GM21390 (cell line): ENCODE measurements around the gene PTBP2.

Source experiments
- ATAC-seq: cut with Tn5 transposase; IDR thresholded peaks from one replicate; pipeline ENCODE4 v1.9.1; 2021; ENCODE audit not compliant: unreplicated experiment

The PTBP2 gene

GRCh38 chr1:96820107-96820506 is 98.5 kb downstream of the PTBP2 start:
- no peak for ATAC-seq

- no peak for ATAC-seq
Observed at GRCh38 chr1:96820671-96821070, 99.1 kb downstream of the PTBP2 start.

- no peak for ATAC-seq
Observed at GRCh38 chr1:96825231-96825630, 103.6 kb downstream of the PTBP2 start.

- no peak for ATAC-seq
Observed at GRCh38 chr1:96825950-96826576, 104.5 kb downstream of the PTBP2 start.

GRCh38 chr1:96833376-96833775 is 111.8 kb downstream of the PTBP2 start:
- ATAC-seq = no peak

GRCh38 chr1:96834986-96835385 is 113.4 kb downstream of the PTBP2 start:
- no peak for ATAC-seq

GRCh38 chr1:96837057-96837780 is 115.6 kb downstream of the PTBP2 start:
- ATAC-seq = no peak

GRCh38 chr1:96837781-96838216 is 116.2 kb downstream of the PTBP2 start:
- ATAC-seq = no peak

- ATAC-seq = no peak
Observed at GRCh38 chr1:96840396-96840795, 118.8 kb downstream of the PTBP2 start.

GRCh38 chr1:96842215-96842614 is 120.6 kb downstream of the PTBP2 start:
- no peak for ATAC-seq

- no peak for ATAC-seq
Observed at GRCh38 chr1:96843196-96843595, 121.6 kb downstream of the PTBP2 start.

- ATAC-seq = no peak
Observed at GRCh38 chr1:96843601-96844000, 122.0 kb downstream of the PTBP2 start.

- peak; percentile 85 for ATAC-seq
Observed at GRCh38 chr1:96845464-96845863, 123.9 kb downstream of the PTBP2 start.

- no peak for ATAC-seq
Observed at GRCh38 chr1:96861836-96862235, 140.3 kb downstream of the PTBP2 start.

- no peak for ATAC-seq
Observed at GRCh38 chr1:96863449-96863848, 141.9 kb downstream of the PTBP2 start.
